GM12878 (cell line): Measurements from ENCODE around the gene SUOX. TPM values are rescaled to one million over a fixed set of nuclear protein-coding genes. Genes with fewer than 3 reads are reported as not detected.

Source experiments
- ATAC-seq: fragments of 200-7000 bp; cut with Tn5 transposase; 3 replicates; pipeline ENCODE4 v1.9.1; 2020; ENCODE audit warnings: mild to moderate bottlenecking, moderate library complexity
- BruUV-seq: library from RNA; stranded (reverse); fragments of 400-500 nt; replicated peaks from 2 replicates; lab custom pipeline; 2021; lab: Mats Ljungman, UMichigan
- CTCF ChIA-PET: fragments of 300-600 bp; sonication (Branson Sonifier 250); formaldehyde crosslinking; extraction: SDS; loops from one replicate; lab custom pipeline; 2021; ENCODE audit warnings: inconsistent platforms; lab: Yijun Ruan, JAX
- POLR2A ChIA-PET: fragments of 350-600 bp; formaldehyde crosslinking; extraction: SDS; loops from one replicate; lab custom pipeline; 2021; ENCODE audit warnings: inconsistent platforms; lab: Charles Lee
- RAD21 ChIA-PET: fragments of 300-600 bp; sonication (Branson Sonifier 250); formaldehyde crosslinking; loops from one replicate; lab custom pipeline; 2023; ENCODE audit warnings: antibody characterized with exemption; ENCODE audit not compliant: unreplicated experiment; lab: Charles Lee
- SMC1A ChIA-PET: fragments of 300-600 bp; sonication (Branson Sonifier 250); formaldehyde crosslinking; loops from one replicate; lab custom pipeline; 2023; ENCODE audit not compliant: unreplicated experiment, uncharacterized antibody; lab: Charles Lee
- DNase-seq: peaks from one replicate; pipeline ENCODE4 v3.0.0-alpha.2; 2011; ENCODE audit warnings: low read depth, low spot score
- FAIRE-seq: peaks from 3 replicates; lab custom pipeline; 2011; peaks lifted over from hg19 to GRCh38; lab: Jason Lieb, UNC
- H2AFZ ChIP-seq: 2 replicates; pipeline ENCODE4 v1.6.0; 2011; ENCODE audit warnings: low read depth, low read length, control low read depth; ENCODE audit not compliant: control insufficient read depth
- H3K27ac ChIP-seq: 2 replicates; pipeline ENCODE4 v1.5.1; 2011; ENCODE audit warnings: control low read depth; ENCODE audit not compliant: control insufficient read depth, insufficient read depth
- H3K27me3 ChIP-seq, 2 experiments: replicated peaks in 1 of 2; 2 replicates each; pipeline versions ENCODE4 v1.6.0 to v1.6.1; 2011; ENCODE audit warnings: low read length in 1 of 2; ENCODE audit not compliant: control insufficient read depth in 2 of 2, insufficient read depth in 2 of 2
- H3K36me3 ChIP-seq, 2 experiments: 2 replicates each; pipeline ENCODE4 v1.5.1; 2011; ENCODE audit warnings: low read length in 1 of 2; ENCODE audit not compliant: control insufficient read depth in 2 of 2, insufficient read depth in 2 of 2
- H3K4me1 ChIP-seq: 2 replicates; pipeline ENCODE4 v1.6.1; 2011; ENCODE audit warnings: mild to moderate bottlenecking, low read length, moderate library complexity, mixed read lengths; ENCODE audit not compliant: control insufficient read depth, insufficient read depth
- H3K4me2 ChIP-seq: 2 replicates; pipeline ENCODE4 v1.6.0; 2011; ENCODE audit warnings: control low read depth; ENCODE audit not compliant: control insufficient read depth, insufficient read depth
- H3K4me3 ChIP-seq: fragments of 200-600 bp; sonication (generic); 2 replicates; pipeline ENCODE4 v1.5.1; 2016
- H3K79me2 ChIP-seq: 2 replicates; pipeline ENCODE4 v1.6.0; 2011; ENCODE audit warnings: low read length; ENCODE audit not compliant: control insufficient read depth, insufficient read depth
- H3K9ac ChIP-seq: 2 replicates; pipeline ENCODE4 v1.8.0; 2011; ENCODE audit warnings: low read length, control low read depth, mixed read lengths; ENCODE audit not compliant: control insufficient read depth, insufficient read depth
- H3K9me3 ChIP-seq: replicated peaks from 3 replicates; pipeline ENCODE4 v1.5.1; 2011; ENCODE audit warnings: mild to moderate bottlenecking, low read length; ENCODE audit not compliant: control insufficient read depth, insufficient read depth
- H4K20me1 ChIP-seq: 2 replicates; pipeline ENCODE4 v1.6.0; 2011; ENCODE audit not compliant: control insufficient read depth, insufficient read depth
- BACH1 ChIP-seq: fragments of 450-650 bp; IDR thresholded peaks from 2 replicates; pipeline ENCODE4 v1.6.1; 2017; ENCODE audit warnings: mild to moderate bottlenecking, borderline replicate concordance
- BMI1 ChIP-seq: fragments of 450-650 bp; IDR thresholded peaks from 2 replicates; pipeline ENCODE4 v1.6.1; 2016; ENCODE audit warnings: mild to moderate bottlenecking, moderate library complexity, borderline replicate concordance
- KDM1A ChIP-seq: fragments of 200-600 bp; sonication (generic); IDR thresholded peaks from 2 replicates; pipeline ENCODE4 v1.6.1; 2016; ENCODE audit warnings: borderline replicate concordance
- MAX ChIP-seq: IDR thresholded peaks from 2 replicates; pipeline ENCODE4 v1.6.1; 2012; ENCODE audit warnings: low read depth, low read length, improper control_type of control experiment
- MEF2B ChIP-seq: fragments of 450-650 bp; IDR thresholded peaks from 2 replicates; pipeline ENCODE4 v1.6.1; 2018; ENCODE audit warnings: mild to moderate bottlenecking, moderate library complexity; ENCODE audit not compliant: partially characterized antibody, poor library complexity, severe bottlenecking
- PRDM15 ChIP-seq: fragments of 450-650 bp; formaldehyde crosslinking; IDR thresholded peaks from 2 replicates; pipeline ENCODE4 v1.4.0; 2020; ENCODE audit warnings: mild to moderate bottlenecking, moderate library complexity
- RUNX3 ChIP-seq: IDR thresholded peaks from 2 replicates; pipeline ENCODE4 v1.6.1; 2012; ENCODE audit warnings: low read length, inconsistent platforms
- SKIL ChIP-seq: fragments of 450-650 bp; IDR thresholded peaks from 2 replicates; pipeline ENCODE4 v1.6.1; 2017; ENCODE audit warnings: mild to moderate bottlenecking, low read depth, inconsistent platforms; ENCODE audit not compliant: poor library complexity, severe bottlenecking
- SPI1 ChIP-seq: IDR thresholded peaks from 2 replicates; pipeline ENCODE4 v1.6.1; 2011; ENCODE audit warnings: low read depth, mild to moderate bottlenecking, low read length, moderate library complexity, borderline replicate concordance; ENCODE audit not compliant: insufficient read depth
- SREBF1 ChIP-seq: IDR thresholded peaks from 2 replicates; pipeline ENCODE4 v1.6.1; 2012; ENCODE audit warnings: mild to moderate bottlenecking, low read length
- TAF1 ChIP-seq: IDR thresholded peaks from 2 replicates; pipeline ENCODE4 v1.6.1; 2011; ENCODE audit warnings: mild to moderate bottlenecking, low read depth, low read length, borderline replicate concordance
- TARDBP ChIP-seq: IDR thresholded peaks from 2 replicates; pipeline ENCODE4 v1.6.1; 2016; ENCODE audit warnings: borderline replicate concordance
- WGBS: methylation state at CpG from one replicate; pipeline ENCODE4 v1.1.6; 2016; ENCODE audit warnings: low lambda C conversion rate; ENCODE audit not compliant: insufficient replicate concordance, insufficient coverage; ENCODE audit errors: missing lambda C conversion rate; 5-methylcytosine and 5-hydroxymethylcytosine counted together
- in situ Hi-C: fragments of 300-500 bp; cut with MboI; formaldehyde crosslinking; loops from 9 replicates; pipeline ENCODE4 v1.14.3; 2018; ENCODE audit warnings: mixed read lengths
- intact Hi-C: fragments of 100-400 bp; cut with micrococcal nuclease; formaldehyde crosslinking; loops from one replicate; pipeline ENCODE4 v1.14.2; 2022; ENCODE audit not compliant: unreplicated experiment
- polyA plus RNA-seq, 11 experiments: library from polyadenylated mRNA; depleted of rRNA in 4 of 11; unstranded in 6 of 11; stranded (reverse) in 5 of 11; fragments of >200 nt; fragmentation: Nextera tagmentation in 4 of 11; fragmentation: Illumina TruSeq in 1 of 11; extraction: Ambion mirVana in 4 of 11; extraction: Trizol in 1 of 11; gene quantifications; 1 replicate in 1 of 11; 2 replicates in 10 of 11; pipeline versions ENCODE4 v1.2.1 to v1.2.3, GENCODE V29; 2011 to 2016; ENCODE audit warnings: inconsistent platforms in 2 of 11, missing spikeins in 2 of 11, low read depth in 1 of 11
- total RNA-seq, 4 experiments: library from RNA; depleted of rRNA in 3 of 4; stranded (reverse); fragments of >200 nt in 3 of 4; fragmentation: Illumina TruSeq in 1 of 4; extraction: Trizol in 1 of 4; gene quantifications; 2 replicates each; pipeline versions ENCODE4 v1.2.1 to v1.2.3, GENCODE V29; 2013 to 2021
- TF ChIP-seq, protein P1 (sequence below): fragments of 450-650 bp; IDR thresholded peaks from 2 replicates; pipeline ENCODE4 v1.6.1; 2016; ENCODE audit warnings: mild to moderate bottlenecking
- TF ChIP-seq, protein P2 (sequence below): fragments of 450-650 bp; conservative IDR thresholded peaks from 2 replicates; pipeline ENCODE4 v1.6.1; 2017; ENCODE audit warnings: mild to moderate bottlenecking, moderate library complexity

The SUOX gene
- total and polyA plus RNA-seq, 10 of the 15 experiments (the other 5 are each of a cell fraction or from before 2014, with no cell fraction given) = 5.1 to 18.8 (median 13.4) TPM

GRCh38 chr12:56004211-56004610, 7.1 kb downstream of the SUOX start:
- ChIA-PET SMC1A (no interaction called here), POLR2A (interaction anchor here (0.6 kb wide), 1 partner anchor 17 kb away, joined by 3 read pairs; no protein-coding TSS in a partner anchor), CTCF (interaction anchor here (0.6 to 1.0 kb wide), 2 partner anchors 65 to 270 kb away, joined by 3 to 4 read pairs; no protein-coding TSS in a partner anchor), RAD21 (no interaction called here)
- ATAC-seq (no peak), DNase-seq (no peak), FAIRE-seq (no peak)
- Histone ChIP-seq H3K27ac (no peak overlapping the region), H3K9me3 (no peaks in the 10 kb centered on the region), H2AFZ (no peak overlapping the region), H3K4me1 (no peaks in the 10 kb centered on the region), H3K79me2 (no peaks in the 10 kb centered on the region), H4K20me1 (no peaks in the 10 kb centered on the region), H3K4me2 (no peak overlapping the region), H3K36me3 (no peaks in the 10 kb centered on the region; a peak in 1 of 4 replicates), H3K27me3 (no peaks in the 10 kb centered on the region), H3K9ac (no peak overlapping the region), H3K4me3 (no peak overlapping the region)
- no TSS peak for BruUV-seq
- intact Hi-C loops = no loop called here
- 71% methylated on average over 10 of the region's 10 CpGs for WGBS
- in situ Hi-C loops = no loop called here
- no peak for TF ChIP-seq MAX
- TF ChIP-seq, protein P1, sequence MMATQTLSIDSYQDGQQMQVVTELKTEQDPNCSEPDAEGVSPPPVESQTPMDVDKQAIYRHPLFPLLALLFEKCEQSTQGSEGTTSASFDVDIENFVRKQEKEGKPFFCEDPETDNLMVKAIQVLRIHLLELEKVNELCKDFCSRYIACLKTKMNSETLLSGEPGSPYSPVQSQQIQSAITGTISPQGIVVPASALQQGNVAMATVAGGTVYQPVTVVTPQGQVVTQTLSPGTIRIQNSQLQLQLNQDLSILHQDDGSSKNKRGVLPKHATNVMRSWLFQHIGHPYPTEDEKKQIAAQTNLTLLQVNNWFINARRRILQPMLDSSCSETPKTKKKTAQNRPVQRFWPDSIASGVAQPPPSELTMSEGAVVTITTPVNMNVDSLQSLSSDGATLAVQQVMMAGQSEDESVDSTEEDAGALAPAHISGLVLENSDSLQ = no peak
- TF ChIP-seq SREBF1 = no peak
- TF ChIP-seq, protein P2, sequence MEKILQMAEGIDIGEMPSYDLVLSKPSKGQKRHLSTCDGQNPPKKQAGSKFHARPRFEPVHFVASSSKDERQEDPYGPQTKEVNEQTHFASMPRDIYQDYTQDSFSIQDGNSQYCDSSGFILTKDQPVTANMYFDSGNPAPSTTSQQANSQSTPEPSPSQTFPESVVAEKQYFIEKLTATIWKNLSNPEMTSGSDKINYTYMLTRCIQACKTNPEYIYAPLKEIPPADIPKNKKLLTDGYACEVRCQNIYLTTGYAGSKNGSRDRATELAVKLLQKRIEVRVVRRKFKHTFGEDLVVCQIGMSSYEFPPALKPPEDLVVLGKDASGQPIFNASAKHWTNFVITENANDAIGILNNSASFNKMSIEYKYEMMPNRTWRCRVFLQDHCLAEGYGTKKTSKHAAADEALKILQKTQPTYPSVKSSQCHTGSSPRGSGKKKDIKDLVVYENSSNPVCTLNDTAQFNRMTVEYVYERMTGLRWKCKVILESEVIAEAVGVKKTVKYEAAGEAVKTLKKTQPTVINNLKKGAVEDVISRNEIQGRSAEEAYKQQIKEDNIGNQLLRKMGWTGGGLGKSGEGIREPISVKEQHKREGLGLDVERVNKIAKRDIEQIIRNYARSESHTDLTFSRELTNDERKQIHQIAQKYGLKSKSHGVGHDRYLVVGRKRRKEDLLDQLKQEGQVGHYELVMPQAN = no peak
- TF ChIP-seq RUNX3 = no peak
- TF ChIP-seq PRDM15 (CRISPR knock-in tag) = no peak
- no peak for TF ChIP-seq BACH1
- no peak for TF ChIP-seq KDM1A
- TF ChIP-seq MEF2B = no peak
- TF ChIP-seq SKIL = no peak
- TF ChIP-seq TARDBP = no peak
- no peak for TF ChIP-seq BMI1
- no peak for TF ChIP-seq TAF1
- TF ChIP-seq SPI1 = no peak
